CD4-positive, alpha-beta T cell treated with Interferon gamma for 1 hour (primary cell): Measurements from ENCODE around the gene GTPBP2.
A peak's percentile ranks its signal among the peaks of the same experiment; 100 is the strongest.
"Not testable (repeated sequence)": the region's sequence is repeated elsewhere in the genome, so short reads cannot be mapped to it uniquely, and the experiment has no call there.

Source experiments
- DNase-seq: peaks from one replicate; pipeline ENCODE4 v3.0.0-alpha.2; 2020

The GTPBP2 gene

DNA sequence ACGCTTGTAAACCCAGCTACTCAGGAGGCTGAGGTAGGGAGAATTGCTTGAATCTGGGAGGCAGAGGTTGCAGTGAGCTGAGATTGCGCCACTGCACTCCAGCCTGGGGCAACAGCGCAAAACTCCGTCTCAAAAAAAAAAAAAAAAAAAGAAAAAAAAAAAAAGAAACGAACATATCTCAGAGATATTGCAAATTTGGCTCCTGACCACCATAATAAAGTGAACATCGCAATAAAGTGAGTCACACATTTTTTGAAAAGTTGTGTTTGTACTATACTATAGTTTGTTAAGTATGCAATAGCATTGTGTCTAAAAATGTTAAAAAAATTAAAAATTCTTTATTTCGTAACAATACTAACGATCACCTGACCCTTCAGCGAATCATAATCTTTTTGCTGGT, 29.1 kb upstream of the GTPBP2 start:
- DNase-seq = no peak

DNA sequence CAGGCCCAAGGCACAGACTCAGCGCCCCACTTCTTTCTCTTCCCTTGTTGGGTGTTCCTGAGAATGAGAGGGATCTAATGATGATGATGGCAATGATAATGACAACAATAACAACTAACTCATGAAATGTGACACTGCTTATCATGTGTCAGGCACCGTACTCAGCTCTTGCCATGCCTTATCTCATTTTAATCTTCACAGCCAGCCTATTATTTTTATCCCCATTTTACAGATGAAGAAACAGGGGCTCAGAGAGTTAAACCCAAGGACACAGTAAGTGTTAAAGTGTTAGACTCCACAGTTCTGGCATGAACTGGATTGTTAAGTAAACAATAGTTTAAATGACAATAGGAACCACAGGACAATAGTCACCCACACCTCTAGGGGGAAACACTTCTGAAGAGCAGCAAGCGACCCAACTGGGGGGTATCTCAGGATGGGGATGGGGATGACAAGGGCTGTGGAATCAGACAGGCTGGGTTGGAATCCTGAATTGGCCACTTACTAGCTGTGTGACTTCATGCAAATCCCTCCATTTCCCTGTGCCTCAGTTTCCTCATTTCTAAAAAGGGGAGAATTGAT, 28.2 kb upstream of the GTPBP2 start:
- no peak for DNase-seq

DNA sequence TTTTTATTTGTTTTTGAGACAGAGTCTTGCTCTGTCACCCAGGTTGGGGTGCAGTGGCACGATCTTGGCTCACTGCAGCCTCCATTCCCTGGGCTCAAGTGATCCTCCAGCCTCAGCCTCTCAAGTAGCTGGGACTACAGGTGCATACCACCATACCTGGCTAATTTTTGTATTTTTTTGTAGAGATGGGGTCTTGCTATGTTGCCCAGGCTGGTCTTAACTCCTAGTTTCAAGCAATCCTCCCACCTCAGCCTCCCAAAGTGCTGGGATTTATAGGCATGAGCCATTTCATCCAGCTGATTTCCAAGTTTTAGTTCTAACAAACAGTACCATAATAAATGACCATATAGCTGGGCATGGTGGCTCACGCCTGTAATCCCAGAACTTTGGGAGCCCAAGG, 23.8 kb upstream of the GTPBP2 start:
- not testable (repeated sequence) for DNase-seq

DNA sequence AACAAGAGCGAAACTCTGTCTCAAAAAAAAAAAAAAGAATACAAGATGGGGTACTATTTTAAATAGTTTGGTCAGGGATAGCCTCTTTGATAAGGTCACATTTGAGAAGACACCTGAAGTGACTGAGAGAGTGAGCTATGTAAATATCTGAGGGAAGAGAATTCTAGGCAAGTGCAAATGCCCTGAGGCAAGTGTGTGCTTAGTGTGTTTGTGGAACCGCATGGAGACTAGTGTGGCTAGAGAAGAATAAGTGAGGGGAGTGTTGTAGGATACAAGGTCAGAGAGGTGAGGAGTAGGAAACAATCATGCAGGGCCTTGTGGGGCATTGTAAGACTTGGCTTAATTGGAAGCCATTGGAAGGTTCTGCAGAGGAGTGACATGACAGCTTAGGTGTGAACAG, 19.2 kb upstream of the GTPBP2 start:
- DNase-seq = no peak

DNA sequence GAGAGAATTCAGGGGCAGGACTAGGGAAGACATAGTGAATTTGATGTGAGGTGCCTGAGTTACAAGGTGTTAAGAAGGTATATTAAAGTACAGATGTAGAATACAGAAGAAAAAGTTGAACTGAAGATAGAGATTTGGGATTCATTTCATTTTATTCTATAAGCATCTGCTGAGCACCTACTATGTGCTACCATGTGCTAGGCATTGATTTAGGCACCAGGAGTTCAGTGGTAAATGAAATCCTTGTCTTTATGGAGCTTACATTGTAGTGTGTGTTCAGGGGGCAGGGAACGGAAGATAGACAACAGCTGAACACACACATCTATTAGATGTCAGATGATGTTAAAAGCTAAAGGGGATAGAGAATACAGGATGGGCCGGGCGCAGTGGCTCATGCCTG, 18.5 kb upstream of the GTPBP2 start:
- no peak for DNase-seq

DNA sequence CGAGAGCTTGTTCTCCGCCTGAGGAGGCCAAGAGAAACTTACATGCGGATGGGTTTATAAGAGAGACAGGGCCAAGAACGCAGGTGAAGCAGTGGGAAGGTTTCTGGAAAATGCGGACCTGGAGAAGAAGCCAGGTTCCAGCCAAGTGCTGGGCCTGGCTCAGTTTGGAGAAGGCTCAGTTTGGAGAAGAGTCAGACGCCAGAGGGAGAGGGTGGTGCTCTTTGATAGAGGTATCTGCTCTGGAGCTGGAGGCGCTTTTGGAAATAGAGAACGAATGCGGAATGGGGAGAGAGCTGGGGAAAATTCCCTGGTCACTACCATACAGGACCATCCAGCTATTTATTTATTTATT, 16.5 kb upstream of the GTPBP2 start:
- DNase-seq = no peak

DNA sequence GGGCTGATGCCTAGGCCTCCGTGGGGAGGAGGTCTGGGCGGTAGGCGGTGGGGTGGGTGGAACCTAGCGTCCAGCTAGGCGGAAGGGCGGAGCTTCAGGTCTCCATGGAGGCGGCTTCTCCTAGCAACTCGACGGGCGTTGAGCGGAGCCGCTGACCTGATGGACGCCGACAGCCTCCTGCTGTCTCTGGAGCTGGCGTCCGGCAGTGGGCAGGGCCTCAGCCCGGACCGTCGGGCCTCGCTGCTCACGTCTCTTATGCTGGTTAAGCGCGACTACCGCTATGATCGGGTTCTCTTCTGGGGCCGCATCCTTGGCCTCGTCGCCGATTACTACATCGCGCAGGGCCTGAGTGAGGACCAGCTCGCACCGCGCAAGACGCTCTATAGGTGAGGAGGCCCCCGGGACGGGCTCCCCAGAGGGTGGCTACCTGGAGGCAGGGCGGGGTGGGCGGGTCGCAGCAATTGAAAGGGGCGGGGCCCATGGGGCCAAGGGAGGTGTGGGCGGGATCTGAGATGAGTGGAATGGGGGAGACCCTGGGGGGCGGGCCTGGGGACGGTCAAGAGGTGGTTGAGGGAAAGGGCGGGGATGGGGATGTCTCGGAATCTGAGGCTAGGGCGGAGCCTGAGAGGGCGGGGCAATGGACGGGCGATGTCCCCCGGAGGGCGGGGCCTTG, 16.0 kb upstream of the GTPBP2 start, which contains the start of gene RSPH9:
Gene RSPH9, plus strand, starts transcription at position 97 of the 673 bp plus-strand sequence. Its CDS starts 63 bp downstream, at position 160.
- DNase-seq = peak; percentile 68

DNA sequence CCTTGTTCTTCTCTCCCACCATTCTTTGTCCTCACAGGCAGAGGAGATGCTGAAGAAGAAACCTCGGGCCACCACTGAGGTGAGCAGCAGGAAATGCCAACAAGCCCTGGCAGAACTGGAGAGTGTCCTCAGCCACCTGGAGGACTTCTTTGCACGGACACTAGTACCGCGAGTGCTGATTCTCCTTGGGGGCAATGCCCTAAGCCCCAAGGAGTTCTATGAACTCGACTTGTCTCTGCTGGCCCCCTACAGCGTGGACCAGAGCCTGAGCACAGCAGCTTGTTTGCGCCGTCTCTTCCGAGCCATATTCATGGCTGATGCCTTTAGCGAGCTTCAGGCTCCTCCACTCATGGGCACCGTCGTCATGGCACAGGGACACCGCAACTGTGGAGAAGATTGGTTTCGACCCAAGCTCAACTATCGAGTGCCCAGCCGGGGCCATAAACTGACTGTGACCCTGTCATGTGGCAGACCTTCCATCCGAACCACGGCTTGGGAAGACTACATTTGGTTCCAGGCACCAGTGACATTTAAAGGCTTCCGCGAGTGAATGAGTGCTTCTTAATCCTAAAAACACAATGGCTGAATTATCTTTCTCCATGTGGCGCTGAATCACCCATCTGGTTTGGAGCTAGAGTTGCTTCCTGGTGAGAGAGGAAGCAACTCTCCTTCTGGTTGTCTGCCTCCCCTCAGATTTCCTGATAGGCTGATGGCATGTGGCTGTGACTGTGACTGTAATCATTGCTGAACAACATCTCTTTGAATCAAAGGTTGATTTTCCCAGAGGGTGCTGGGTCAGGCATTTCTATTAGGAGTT, 11.1 kb upstream of the GTPBP2 start:
- DNase-seq = no peak

DNA sequence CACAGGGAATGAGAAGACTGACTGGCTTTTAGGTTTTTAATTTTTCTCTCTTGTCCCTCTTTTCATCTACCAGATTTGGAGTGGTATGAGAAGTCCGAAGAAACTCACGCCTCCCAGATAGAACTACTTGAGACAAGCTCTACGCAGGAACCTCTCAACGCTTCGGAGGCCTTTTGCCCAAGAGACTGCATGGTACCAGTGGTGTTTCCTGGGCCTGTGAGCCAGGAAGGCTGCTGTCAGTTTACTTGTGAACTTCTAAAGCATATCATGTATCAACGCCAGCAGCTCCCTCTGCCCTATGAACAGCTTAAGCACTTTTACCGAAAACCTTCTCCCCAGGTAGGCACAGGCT, 7.2 kb upstream of the GTPBP2 start:
- DNase-seq = no peak

DNA sequence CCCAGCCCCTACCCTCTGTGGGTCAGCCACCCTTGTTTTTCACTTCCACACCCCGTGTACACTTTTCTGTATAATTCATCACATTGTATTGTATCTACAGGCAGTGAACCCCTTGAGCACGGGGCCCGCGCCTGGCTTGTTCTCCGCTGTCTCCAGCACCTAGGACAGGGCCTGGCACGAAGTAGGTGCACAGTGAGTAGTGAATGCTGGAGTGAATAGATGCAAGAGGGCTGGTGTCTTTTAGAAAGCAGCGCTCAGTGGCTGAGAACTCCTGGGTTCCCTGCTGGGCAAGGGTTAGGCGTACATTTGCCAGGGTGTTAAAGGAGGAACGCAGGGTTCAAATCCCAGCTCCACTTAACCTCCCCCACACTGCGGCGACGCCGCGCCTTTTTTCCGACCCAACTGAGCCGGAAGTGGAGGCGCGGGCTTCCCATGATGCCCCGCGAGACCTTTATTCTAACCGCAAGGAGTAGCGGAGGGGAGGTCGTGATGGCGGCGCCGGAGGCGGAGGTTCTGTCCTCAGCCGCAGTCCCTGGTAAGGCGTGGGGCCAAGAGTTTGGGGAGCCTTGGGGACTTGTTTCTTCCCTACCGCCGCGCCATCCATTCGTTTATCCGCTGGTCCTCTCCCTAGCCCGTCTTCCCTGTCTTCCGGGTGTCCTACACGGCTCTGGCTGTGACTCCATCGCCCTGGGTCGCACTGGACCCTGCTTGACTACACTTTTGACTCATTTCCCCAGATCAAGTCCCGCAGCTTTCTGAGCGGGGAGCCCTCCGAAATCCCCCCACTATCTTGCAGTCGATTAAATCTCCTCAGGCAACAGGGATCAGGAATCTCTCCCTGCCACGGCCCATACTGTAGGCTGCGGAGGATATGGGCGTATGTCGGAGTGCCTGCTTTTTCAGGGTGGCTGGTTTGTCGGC, 6.6 kb upstream of the GTPBP2 start, which contains the start of gene MAD2L1BP:
Gene MAD2L1BP, plus strand, starts transcription at position 454 of the 921 bp plus-strand sequence. Its CDS starts 36 bp downstream, at position 490.
- peak; percentile 73 for DNase-seq

DNA sequence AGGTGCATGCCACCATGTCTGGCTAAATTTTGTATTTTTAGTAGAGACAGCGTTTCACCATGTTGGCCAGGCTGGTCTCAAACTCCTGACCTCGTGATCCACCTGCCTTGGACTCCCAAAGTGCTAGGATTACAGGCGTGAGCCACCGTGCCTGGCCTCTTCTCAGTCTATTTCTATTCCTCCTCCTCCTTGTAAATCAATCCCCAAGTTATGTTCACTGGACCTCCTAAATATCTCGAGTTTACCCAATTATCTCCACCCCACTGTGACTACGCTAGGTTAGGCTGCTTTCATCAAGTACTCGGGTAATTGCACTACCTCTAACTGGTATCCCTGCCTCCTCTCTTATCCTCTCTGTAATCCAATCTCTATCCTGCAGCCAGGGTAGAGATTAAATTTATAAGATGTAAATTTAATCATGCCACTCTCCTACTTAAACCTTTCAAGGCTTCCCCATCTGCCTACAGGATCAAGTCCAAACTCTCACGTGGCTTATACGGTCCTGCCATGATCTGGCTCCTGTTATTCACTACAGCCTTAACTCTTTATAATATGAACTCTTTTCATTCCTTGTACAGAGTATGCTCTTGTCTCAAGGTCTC, 5.7 kb upstream of the GTPBP2 start:
- DNase-seq = no peak

DNA sequence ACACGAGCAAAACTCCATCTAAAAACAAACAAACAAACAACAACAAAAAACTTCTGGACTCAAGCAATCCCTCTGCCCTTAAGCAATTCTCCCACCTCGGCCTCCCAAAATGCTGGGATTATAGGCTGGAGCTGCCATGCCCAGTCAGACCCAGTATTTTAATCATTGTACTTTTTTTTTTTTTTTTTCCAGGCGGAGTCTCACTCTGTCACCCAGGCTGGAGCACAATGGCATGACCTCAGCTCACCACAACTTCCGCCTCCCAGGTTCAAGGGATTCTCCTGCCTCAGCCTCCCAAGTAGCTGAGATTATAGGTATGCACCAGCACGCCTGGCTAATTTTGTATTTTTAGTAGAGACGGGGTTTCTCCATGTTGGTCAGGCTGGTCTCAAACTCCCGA, 3.9 kb upstream of the GTPBP2 start:
- not testable (repeated sequence) for DNase-seq

DNA sequence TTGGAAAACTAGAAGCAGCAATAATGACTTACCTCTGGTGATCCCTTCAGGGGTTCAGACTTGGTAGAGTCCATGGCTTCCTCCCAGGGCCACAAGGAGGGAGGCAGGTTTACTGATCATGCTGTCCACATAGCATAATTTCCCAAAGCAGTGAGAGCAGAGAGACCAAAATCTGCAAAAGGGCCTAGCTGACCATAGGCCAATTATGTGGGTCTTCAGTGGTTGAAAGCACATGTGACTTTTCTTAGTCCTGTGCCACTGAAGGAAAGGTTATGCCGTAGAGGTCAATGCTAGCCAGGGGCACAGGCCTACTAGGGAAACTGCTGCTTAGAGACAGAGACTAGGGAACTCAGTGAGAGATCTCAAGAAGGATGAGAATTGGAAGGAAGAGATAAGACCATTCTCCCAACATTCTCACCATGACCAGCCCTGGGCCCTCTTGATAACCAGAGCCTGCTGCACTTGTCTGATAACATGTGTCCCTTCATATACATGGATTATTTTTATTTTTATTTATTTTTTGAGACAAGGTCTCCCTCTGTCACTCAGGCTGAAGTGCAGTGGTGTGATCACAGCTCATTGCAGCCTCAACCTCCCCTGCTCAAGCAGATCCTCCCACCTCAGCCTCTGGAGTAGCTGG, 2.0 kb upstream of the GTPBP2 start:
- no peak for DNase-seq

DNA sequence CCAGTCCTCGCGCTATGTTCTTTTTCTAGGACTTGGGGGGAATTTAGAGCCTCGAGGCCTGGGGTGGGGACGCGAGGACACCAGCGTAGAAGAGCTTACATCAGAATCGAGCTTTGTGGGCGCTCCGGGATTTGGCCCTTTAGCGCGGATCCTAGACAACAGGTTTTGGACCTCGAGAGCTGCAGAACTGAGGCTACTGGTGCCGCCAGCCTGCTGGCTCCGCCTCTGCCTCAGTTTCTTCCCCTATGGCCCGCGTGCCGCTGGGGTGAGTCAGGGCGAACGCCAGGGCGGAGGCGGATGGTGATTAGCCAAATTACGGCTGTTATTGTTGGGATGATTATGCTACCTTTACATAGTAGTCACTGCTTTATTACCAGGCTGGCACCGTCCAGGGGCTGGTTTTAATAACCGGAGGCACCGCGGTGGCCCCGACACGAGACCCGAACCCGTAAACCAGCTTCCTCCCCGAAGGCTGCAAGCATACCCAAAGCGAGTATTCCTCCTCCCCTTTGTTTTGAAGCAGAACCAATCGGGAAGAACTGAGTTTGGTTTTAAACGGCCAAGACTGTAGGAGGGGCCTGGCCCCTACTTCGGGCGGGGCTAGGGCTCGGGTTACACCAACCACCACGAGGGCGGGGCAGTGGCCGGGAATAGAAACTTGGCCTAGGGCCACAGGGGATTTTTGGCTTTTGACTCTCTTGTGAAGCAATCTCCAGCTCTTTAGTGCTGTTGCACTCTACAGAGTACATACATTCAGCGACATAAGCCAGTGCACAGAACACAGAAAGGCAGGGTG, 639 bp upstream of the GTPBP2 start:
- DNase-seq = peak; percentile 92

DNA sequence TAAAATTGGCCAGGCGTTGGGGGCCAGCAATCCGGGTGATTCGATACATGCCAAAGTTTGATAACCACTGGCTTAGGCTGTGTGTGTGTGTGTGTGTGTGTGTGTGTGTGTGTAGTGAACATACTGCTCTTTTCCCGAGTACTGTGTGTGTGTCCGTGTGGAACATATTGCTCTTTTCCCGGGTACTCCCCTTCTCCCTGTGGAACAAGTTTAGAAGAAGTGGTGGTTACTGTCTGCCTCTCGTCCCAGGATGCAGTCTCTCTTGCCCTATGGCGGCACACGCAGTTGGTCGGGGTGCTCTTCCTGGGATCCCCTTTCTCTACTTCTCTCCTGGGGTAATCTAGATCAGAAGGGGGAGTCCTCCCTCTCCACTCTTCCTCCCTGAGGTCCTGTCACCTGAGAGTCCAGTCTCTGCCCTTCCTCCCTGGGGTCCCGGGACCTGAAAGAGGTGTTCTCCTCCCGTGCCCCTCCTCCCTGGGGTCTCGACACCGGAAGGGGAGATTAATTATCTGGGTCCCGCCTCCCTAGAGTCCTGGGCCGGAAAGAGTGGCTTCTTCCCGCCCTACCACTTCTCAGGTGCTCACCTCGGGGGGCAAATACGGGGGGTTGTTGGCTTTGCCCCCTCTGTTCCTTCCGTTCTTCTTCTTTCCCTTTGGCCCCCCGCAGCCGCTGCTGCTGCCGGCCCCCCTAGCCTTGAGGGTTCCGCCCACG, 516 bp downstream of the GTPBP2 start:
- peak; percentile 44 for DNase-seq

DNA sequence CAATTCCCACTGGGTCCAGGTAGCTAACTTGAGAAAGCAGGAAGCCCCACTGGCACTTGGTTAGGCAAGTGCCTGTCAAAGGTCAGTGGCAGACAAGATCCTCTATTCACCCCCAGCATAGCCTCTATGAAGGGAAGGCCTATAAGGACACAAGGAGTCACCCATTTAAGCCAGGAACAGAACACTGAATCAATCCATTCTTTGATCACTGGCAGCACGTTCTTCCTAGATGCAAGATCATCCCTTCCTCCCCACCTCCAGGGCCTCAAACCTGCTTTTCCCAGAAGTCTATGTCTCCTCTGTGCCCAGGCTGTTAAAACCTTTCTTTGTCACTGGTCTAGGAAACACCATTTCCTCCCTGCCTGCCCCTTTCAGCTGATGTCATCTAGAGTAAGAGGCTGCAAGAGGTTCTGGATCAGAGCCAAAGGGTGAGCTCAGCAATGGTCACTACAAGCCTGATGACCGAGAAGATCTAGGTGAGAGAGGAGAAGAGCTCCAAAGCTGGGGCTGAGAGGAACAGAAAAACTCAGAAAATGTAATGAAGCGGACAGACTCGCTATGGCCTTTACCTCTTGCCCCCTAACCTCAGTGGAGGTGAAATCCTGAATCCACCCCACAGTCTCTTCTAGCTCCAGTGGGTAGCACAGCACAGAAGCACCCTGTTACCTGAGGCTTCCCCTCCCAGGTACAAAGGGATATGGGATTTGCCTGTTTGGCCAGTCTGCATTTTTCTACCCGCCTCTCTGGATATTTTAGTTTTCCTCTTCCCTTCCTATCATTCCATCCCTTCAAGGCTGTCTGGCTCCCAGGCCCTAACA, 1.8 kb downstream of the GTPBP2 start:
- DNase-seq = peak; percentile 53

DNA sequence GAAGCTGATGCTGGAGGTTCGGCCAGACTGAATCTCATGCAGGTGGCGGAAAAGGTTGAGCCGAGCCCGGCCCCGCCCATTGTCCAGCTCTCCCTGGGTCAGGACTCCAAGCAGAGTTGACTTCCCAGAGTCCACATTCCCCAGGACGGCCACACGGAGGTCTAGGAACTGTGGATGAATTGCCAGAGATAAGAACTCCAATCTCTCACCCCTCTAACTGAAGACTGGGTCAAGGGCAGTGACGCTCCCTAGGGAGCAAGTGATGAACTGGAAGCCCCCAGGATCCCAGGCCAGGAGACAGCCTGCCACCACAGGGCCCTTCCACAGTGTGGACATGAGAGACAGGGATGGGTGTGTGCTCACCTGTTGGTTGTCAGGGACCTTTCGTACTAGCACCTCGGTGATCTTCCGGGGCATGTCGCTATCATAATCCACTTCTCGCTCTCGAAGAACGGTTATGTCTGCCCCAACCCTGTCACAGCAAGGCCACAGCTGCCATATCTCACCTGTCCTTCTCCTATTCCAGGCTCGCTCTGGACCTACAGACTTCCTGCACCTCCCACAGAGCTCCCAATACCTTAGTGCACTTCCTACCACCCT, 3.6 kb downstream of the GTPBP2 start:
- no peak for DNase-seq

DNA sequence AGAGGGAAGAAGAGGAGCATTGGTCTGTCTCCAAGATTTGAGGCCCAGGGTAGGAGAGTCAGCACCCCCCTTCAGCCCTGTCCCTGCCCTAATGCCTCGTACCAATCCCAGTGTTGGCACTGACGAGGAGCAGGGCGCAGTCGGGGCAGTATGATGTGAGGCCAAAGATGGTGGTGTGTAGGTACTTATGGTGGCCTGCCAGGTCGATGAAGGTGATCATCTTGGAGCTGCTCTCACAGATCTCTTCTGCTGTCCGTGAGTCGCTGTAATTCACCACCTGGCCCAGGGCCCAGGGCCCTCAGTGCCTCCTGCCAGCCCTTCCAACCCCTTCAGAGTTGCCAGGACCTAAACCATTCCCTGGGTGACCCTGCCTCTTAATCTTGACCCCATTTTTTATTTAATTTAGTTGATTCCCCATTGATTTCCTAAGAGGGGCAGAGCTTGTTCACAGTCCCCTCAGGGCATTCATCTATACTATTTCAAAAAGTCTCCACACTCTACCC, 4.2 kb downstream of the GTPBP2 start:
- no peak for DNase-seq
